Measurements from ENCODE around the gene PCTP. TPM values are rescaled to one million over a fixed set of nuclear protein-coding genes. Genes with fewer than 3 reads are reported as not detected.
A peak's percentile ranks its signal among the peaks of the same experiment; 100 is the strongest.

The PCTP gene
- total and polyA plus RNA-seq, 9 of the 15 experiments (the other 6 are each of a cell fraction or from before 2014, with no cell fraction given), result 10.9 to 62.3 (median 41.2) TPM

DNA sequence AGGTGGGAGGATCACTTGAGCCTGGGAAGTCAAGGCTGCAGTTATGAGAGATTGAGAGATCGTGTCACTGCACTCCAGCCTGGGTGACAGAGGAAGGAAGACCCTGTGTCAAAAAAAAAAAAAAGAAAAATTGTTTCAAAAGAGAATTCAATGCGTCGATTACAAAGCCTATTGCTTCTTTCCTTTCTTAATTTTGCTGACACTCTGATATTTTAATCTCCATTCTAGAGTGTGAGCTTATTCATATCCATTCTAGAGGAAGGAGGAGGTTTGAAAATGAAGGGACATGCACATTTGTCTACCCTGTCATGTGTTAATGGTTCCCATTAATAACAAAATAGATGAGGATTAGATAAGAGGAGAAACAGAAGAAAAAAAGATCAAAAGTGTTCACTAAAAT lies 63.1 kb downstream of the PCTP start:
- Histone ChIP-seq H3K9me1 (ENCODE audit: control insufficient read depth, insufficient read depth, low read length) (no peaks in the 10 kb centered on the region), H3K4me3 (no peak overlapping the region), H3K27me3 (ENCODE audit: control insufficient read depth in 2 of 2, insufficient read depth in 2 of 2, low read length in 2 of 2) (no peaks in the 10 kb centered on the region), H4K20me1 (replicated peaks; ENCODE audit: control insufficient read depth, insufficient read depth, low read length) (no peaks in the 10 kb centered on the region), H3K4me1 (replicated peaks in 1 of 2; ENCODE audit: control insufficient read depth in 2 of 2, insufficient read depth in 2 of 2, low read length in 2 of 2) (peaks cover 21 to 64% of the 10 kb centered on the region in 2 experiments; a peak in 4 of 5 replicates), H3K4me2 (ENCODE audit: insufficient read depth, low read length) (no peak overlapping the region), H3K9me3 (replicated peaks; ENCODE audit: control insufficient read depth, insufficient read depth, low read depth, low read length) (no peaks in the 10 kb centered on the region), H3K36me3 (ENCODE audit: control insufficient read depth, insufficient read depth, low read length) (no peaks in the 10 kb centered on the region), H2AFZ (ENCODE audit: low read depth, low read length) (peak overlapping the region; percentile 37; the same call in 1 of the 2 replicates), H3K79me2 (ENCODE audit: control insufficient read depth, insufficient read depth, low read length) (no peaks in the 10 kb centered on the region), H3K27ac (ENCODE audit: extremely low read depth, low read depth, low read length) (no peak overlapping the region), H3K9ac (ENCODE audit: insufficient read depth in 1 of 2, low read depth in 2 of 2, low read length in 2 of 2) (no peak overlapping the region)
- WGBS (ENCODE audit: insufficient coverage, low coverage, missing lambda C conversion rate), result 0% methylated on average over 1 of the region's 3 CpGs
- peak; percentile 92 for TF ChIP-seq ZNF316 (IDR thresholded peaks at IDR 0.05)
- TF ChIP-seq C11orf30 (IDR thresholded peaks at IDR 0.05; ENCODE audit: low read depth), result peak; percentile 80
- peak; percentile 31; the same call in 1 of the 2 replicates for TF ChIP-seq MAFK (IDR thresholded peaks at IDR 0.05; ENCODE audit: low read length)
- no peak for TF ChIP-seq ZFP36 (IDR thresholded peaks at IDR 0.05; ENCODE audit: low read depth, low read length, partially characterized antibody)
- TF ChIP-seq MAFG (tag; conservative IDR thresholded peaks at IDR 0.05), result peak; percentile 61
- TF ChIP-seq MXI1 (IDR thresholded peaks at IDR 0.05; ENCODE audit: low read depth, low read length), result no peak
- peak; percentile 65; the same call in 1 of the 2 replicates for TF ChIP-seq MAFF (IDR thresholded peaks at IDR 0.05; ENCODE audit: low read length)
- no peak for TF ChIP-seq GTF2F1 (IDR thresholded peaks at IDR 0.05; ENCODE audit: low read depth, low read length)
- TF ChIP-seq NBN (IDR thresholded peaks at IDR 0.05; ENCODE audit: low read depth), result no peak
- no peak for TF ChIP-seq ZNF184 (CRISPR knock-in tag; IDR thresholded peaks at IDR 0.05)
- ChIA-PET POLR2A (no interaction called here), CTCF (ENCODE audit: low intra/inter-chr PET ratio) (interaction anchor here (0.6 kb wide), 1 partner anchor 530 kb away, joined by 3 read pairs; no protein-coding TSS in a partner anchor)
- FAIRE-seq (no peak), DNase-seq (ENCODE audit: extremely low read depth in 1 of 4, low spot score in 3 of 4) (no peak), ATAC-seq (no peak)
- in situ Hi-C loops (cut with MboI), result no loop called here
- no TSS peak for BruUV-seq (replicated peaks)
- intact Hi-C loops (cut with micrococcal nuclease), result no loop called here
